GM23338 (cell line): Measurements from ENCODE around the gene UBE2K. TPM values are rescaled to one million over a fixed set of nuclear protein-coding genes. Genes with fewer than 3 reads are reported as not detected.

ENCODE experiments used
- ATAC-seq: fragments of 200-7000 bp; cut with Tn5 transposase; 3 replicates; pipeline ENCODE4 v1.9.1; 2020
- DNase-seq: peaks from one replicate; pipeline ENCODE4 v3.0.0-alpha.2; 2015; ENCODE audit warnings: low spot score
- H2AFZ ChIP-seq: fragments of 200-600 bp; sonication (generic); 2 replicates; pipeline ENCODE4 v1.8.0; 2016; ENCODE audit warnings: antibody characterized with exemption, mild to moderate bottlenecking, moderate library complexity
- H3F3A ChIP-seq: fragments of 200-600 bp; sonication (generic); replicated peaks from 2 replicates; pipeline ENCODE4 v1.8.0; 2017; ENCODE audit warnings: antibody characterized with exemption, mixed run types, low read depth
- H3K27ac ChIP-seq: fragments of 200-600 bp; sonication (generic); 2 replicates; pipeline ENCODE4 v1.6.1; 2016; ENCODE audit warnings: low read depth
- H3K27me3 ChIP-seq: fragments of 200-600 bp; sonication (generic); 2 replicates; pipeline ENCODE4 v1.8.0; 2016; ENCODE audit warnings: mild to moderate bottlenecking, mixed run types, moderate library complexity; ENCODE audit not compliant: insufficient read depth
- H3K36me3 ChIP-seq: fragments of 200-600 bp; sonication (generic); 2 replicates; pipeline ENCODE4 v1.8.0; 2016; ENCODE audit warnings: mild to moderate bottlenecking; ENCODE audit not compliant: insufficient read depth
- H3K4me1 ChIP-seq: fragments of 200-600 bp; sonication (generic); 2 replicates; pipeline ENCODE4 v1.8.0; 2016; ENCODE audit warnings: mild to moderate bottlenecking, moderate library complexity; ENCODE audit not compliant: insufficient read depth
- H3K4me2 ChIP-seq: fragments of 200-600 bp; sonication (generic); 2 replicates; pipeline ENCODE4 v1.7.1; 2017; ENCODE audit warnings: mixed run types
- H3K4me3 ChIP-seq: fragments of 200-600 bp; sonication (generic); 2 replicates; pipeline ENCODE4 v1.6.1; 2016; ENCODE audit warnings: mixed run types
- H3K79me2 ChIP-seq: fragments of 200-600 bp; sonication (generic); replicated peaks from 2 replicates; pipeline ENCODE4 v1.8.0; 2017; ENCODE audit warnings: mild to moderate bottlenecking; ENCODE audit not compliant: insufficient read depth
- H3K9me2 ChIP-seq: fragments of 200-600 bp; sonication (generic); 2 replicates; pipeline ENCODE4 v1.8.0; 2017; ENCODE audit not compliant: insufficient read depth
- H4K20me1 ChIP-seq: fragments of 200-600 bp; sonication (generic); replicated peaks from 2 replicates; pipeline ENCODE4 v1.8.0; 2017; ENCODE audit warnings: mild to moderate bottlenecking; ENCODE audit not compliant: insufficient read depth
- H3K27ac Mint-ChIP-seq: 2 replicates; pipeline ENCODE4 v1.8.0; 2020; ENCODE audit warnings: inconsistent platforms, mild to moderate bottlenecking, moderate library complexity, mixed read lengths
- H3K27me3 Mint-ChIP-seq: 3 replicates; pipeline ENCODE4 v1.8.0; 2022; ENCODE audit warnings: low read depth, mild to moderate bottlenecking, moderate library complexity, mixed read lengths, inconsistent platforms; ENCODE audit not compliant: insufficient read depth, poor library complexity
- H3K36me3 Mint-ChIP-seq: 3 replicates; pipeline ENCODE4 v1.8.0; 2021; ENCODE audit warnings: low read depth, mild to moderate bottlenecking, inconsistent platforms, moderate library complexity, mixed read lengths
- H3K4me1 Mint-ChIP-seq: 3 replicates; pipeline ENCODE4 v1.8.0; 2020; ENCODE audit warnings: mild to moderate bottlenecking, inconsistent platforms, mixed read lengths
- H3K4me3 Mint-ChIP-seq: 3 replicates; pipeline ENCODE4 v1.8.0; 2021; ENCODE audit warnings: moderate library complexity, mild to moderate bottlenecking, inconsistent platforms, mixed read lengths
- H3K9me3 Mint-ChIP-seq: 3 replicates; pipeline ENCODE4 v1.8.0; 2020; ENCODE audit warnings: moderate library complexity, mild to moderate bottlenecking, inconsistent platforms, mixed read lengths
- EZH2 ChIP-seq: fragments of 200-600 bp; sonication (generic); IDR thresholded peaks from one replicate; pipeline ENCODE4 v1.8.0; 2017; ENCODE audit warnings: antibody characterized with exemption, mild to moderate bottlenecking, low read depth; ENCODE audit not compliant: unreplicated experiment
- POLR2AphosphoS5 ChIP-seq: IDR thresholded peaks from 2 replicates; pipeline ENCODE4 v1.6.1; 2016; ENCODE audit warnings: antibody characterized with exemption, low read depth
- ZNF114 ChIP-seq: fragments of 250-450 bp; sonication (Bioruptor Pico); IDR thresholded peaks from 2 replicates; pipeline ENCODE4 v1.5.0; 2020; ENCODE audit warnings: mild to moderate bottlenecking, moderate library complexity
- ZNF331 ChIP-seq: fragments of 250-450 bp; sonication (Bioruptor Pico); IDR thresholded peaks from 2 replicates; pipeline ENCODE4 v1.5.0; 2020; ENCODE audit warnings: low read depth, mild to moderate bottlenecking, moderate library complexity
- polyA plus RNA-seq: library from polyadenylated mRNA; unstranded; fragments of >200 nt; fragmentation: Nextera tagmentation; extraction: Ambion mirVana; gene quantifications from 2 replicates; pipeline ENCODE4 v1.2.1, GENCODE V29; 2016
- total RNA-seq: library from RNA; depleted of rRNA; stranded (reverse); fragments of >200 nt; shearing (Covaris generic); gene quantifications from 2 replicates; pipeline ENCODE4 v1.2.3, GENCODE V29; 2014
- TF ChIP-seq, protein P1 (sequence below): IDR thresholded peaks from one replicate; pipeline ENCODE4 v1.6.1; 2018; ENCODE audit warnings: antibody characterized with exemption; ENCODE audit not compliant: unreplicated experiment
- TF ChIP-seq, protein P2 (sequence below), 2 experiments: fragments of 200-600 bp in 1 of 2; sonication (generic) in 1 of 2; conservative IDR thresholded peaks; 2 replicates each; pipeline versions ENCODE4 v1.5.1 to v1.6.1; 2016 to 2017; ENCODE audit warnings: antibody characterized with exemption in 2 of 2, low read depth in 2 of 2, mild to moderate bottlenecking in 2 of 2, moderate library complexity in 1 of 2
- TF ChIP-seq, protein P3 (sequence below): fragments of 250-450 bp; sonication (Bioruptor Pico); IDR thresholded peaks from 2 replicates; pipeline ENCODE4 v1.5.0; 2020; ENCODE audit warnings: mild to moderate bottlenecking, moderate library complexity

The UBE2K gene
- total and polyA plus RNA-seq, 2 experiments from 2014 or later = 97.7 to 207 TPM

DNA sequence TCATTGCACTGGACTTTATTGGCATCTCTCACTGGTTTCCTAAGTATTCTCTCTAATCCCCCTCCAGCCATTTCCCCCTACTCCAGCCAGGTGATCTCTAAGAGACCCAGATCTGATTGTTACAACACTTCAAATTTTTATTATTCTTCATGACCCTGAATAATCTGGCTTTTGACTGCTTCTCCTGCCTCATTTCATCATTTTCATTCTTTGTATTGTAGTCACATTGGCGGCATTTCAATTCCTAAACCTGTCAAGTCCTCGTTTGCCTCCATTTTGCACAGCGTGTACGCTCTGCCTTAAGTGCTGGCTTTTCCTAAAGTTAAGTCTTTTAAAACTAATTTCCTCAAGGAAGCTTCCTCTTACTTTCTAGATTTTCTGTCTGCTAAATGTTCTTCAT, 31.6 kb downstream of the UBE2K start:
- Mint-ChIP-seq H3K27ac (peak overlapping the region; percentile 28), H3K27me3 (peaks cover 8% of the 10 kb centered on the region), H3K4me3 (no peak overlapping the region), H3K36me3 (peaks cover 25% of the 10 kb centered on the region; the same call in 2 of the 3 replicates), H3K9me3 (no peaks in the 10 kb centered on the region; the same call in 2 of the 3 replicates), H3K4me1 (peaks cover 18% of the 10 kb centered on the region)
- Histone ChIP-seq H3K36me3 (no peaks in the 10 kb centered on the region), H3K27me3 (no peaks in the 10 kb centered on the region), H3K27ac (peak overlapping the region; percentile 39; the same call in 1 of the 2 replicates), H3F3A (peaks cover 13% of the 10 kb centered on the region; the same call in 1 of the 2 replicates), H3K4me3 (no peak overlapping the region), H3K4me1 (peaks cover 5% of the 10 kb centered on the region), H3K4me2 (no peak overlapping the region), H2AFZ (no peak overlapping the region), H3K79me2 (peaks cover 100% of the 10 kb centered on the region), H3K9me2 (no peaks in the 10 kb centered on the region), H4K20me1 (peaks cover 84% of the 10 kb centered on the region)
- DNase-seq (no peak), ATAC-seq (no peak)
- TF ChIP-seq, protein P1, sequence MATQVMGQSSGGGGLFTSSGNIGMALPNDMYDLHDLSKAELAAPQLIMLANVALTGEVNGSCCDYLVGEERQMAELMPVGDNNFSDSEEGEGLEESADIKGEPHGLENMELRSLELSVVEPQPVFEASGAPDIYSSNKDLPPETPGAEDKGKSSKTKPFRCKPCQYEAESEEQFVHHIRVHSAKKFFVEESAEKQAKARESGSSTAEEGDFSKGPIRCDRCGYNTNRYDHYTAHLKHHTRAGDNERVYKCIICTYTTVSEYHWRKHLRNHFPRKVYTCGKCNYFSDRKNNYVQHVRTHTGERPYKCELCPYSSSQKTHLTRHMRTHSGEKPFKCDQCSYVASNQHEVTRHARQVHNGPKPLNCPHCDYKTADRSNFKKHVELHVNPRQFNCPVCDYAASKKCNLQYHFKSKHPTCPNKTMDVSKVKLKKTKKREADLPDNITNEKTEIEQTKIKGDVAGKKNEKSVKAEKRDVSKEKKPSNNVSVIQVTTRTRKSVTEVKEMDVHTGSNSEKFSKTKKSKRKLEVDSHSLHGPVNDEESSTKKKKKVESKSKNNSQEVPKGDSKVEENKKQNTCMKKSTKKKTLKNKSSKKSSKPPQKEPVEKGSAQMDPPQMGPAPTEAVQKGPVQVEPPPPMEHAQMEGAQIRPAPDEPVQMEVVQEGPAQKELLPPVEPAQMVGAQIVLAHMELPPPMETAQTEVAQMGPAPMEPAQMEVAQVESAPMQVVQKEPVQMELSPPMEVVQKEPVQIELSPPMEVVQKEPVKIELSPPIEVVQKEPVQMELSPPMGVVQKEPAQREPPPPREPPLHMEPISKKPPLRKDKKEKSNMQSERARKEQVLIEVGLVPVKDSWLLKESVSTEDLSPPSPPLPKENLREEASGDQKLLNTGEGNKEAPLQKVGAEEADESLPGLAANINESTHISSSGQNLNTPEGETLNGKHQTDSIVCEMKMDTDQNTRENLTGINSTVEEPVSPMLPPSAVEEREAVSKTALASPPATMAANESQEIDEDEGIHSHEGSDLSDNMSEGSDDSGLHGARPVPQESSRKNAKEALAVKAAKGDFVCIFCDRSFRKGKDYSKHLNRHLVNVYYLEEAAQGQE = no peak
- TF ChIP-seq, protein P2, sequence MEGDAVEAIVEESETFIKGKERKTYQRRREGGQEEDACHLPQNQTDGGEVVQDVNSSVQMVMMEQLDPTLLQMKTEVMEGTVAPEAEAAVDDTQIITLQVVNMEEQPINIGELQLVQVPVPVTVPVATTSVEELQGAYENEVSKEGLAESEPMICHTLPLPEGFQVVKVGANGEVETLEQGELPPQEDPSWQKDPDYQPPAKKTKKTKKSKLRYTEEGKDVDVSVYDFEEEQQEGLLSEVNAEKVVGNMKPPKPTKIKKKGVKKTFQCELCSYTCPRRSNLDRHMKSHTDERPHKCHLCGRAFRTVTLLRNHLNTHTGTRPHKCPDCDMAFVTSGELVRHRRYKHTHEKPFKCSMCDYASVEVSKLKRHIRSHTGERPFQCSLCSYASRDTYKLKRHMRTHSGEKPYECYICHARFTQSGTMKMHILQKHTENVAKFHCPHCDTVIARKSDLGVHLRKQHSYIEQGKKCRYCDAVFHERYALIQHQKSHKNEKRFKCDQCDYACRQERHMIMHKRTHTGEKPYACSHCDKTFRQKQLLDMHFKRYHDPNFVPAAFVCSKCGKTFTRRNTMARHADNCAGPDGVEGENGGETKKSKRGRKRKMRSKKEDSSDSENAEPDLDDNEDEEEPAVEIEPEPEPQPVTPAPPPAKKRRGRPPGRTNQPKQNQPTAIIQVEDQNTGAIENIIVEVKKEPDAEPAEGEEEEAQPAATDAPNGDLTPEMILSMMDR (conservative IDR thresholded peaks at IDR 0.05; ENCODE audit: low read depth in 2 of 2) = no peak
- no peak for TF ChIP-seq EZH2
- no peak for TF ChIP-seq ZNF331
- no peak for TF ChIP-seq ZNF114 (CRISPR knock-in tag)
- TF ChIP-seq, protein P3, sequence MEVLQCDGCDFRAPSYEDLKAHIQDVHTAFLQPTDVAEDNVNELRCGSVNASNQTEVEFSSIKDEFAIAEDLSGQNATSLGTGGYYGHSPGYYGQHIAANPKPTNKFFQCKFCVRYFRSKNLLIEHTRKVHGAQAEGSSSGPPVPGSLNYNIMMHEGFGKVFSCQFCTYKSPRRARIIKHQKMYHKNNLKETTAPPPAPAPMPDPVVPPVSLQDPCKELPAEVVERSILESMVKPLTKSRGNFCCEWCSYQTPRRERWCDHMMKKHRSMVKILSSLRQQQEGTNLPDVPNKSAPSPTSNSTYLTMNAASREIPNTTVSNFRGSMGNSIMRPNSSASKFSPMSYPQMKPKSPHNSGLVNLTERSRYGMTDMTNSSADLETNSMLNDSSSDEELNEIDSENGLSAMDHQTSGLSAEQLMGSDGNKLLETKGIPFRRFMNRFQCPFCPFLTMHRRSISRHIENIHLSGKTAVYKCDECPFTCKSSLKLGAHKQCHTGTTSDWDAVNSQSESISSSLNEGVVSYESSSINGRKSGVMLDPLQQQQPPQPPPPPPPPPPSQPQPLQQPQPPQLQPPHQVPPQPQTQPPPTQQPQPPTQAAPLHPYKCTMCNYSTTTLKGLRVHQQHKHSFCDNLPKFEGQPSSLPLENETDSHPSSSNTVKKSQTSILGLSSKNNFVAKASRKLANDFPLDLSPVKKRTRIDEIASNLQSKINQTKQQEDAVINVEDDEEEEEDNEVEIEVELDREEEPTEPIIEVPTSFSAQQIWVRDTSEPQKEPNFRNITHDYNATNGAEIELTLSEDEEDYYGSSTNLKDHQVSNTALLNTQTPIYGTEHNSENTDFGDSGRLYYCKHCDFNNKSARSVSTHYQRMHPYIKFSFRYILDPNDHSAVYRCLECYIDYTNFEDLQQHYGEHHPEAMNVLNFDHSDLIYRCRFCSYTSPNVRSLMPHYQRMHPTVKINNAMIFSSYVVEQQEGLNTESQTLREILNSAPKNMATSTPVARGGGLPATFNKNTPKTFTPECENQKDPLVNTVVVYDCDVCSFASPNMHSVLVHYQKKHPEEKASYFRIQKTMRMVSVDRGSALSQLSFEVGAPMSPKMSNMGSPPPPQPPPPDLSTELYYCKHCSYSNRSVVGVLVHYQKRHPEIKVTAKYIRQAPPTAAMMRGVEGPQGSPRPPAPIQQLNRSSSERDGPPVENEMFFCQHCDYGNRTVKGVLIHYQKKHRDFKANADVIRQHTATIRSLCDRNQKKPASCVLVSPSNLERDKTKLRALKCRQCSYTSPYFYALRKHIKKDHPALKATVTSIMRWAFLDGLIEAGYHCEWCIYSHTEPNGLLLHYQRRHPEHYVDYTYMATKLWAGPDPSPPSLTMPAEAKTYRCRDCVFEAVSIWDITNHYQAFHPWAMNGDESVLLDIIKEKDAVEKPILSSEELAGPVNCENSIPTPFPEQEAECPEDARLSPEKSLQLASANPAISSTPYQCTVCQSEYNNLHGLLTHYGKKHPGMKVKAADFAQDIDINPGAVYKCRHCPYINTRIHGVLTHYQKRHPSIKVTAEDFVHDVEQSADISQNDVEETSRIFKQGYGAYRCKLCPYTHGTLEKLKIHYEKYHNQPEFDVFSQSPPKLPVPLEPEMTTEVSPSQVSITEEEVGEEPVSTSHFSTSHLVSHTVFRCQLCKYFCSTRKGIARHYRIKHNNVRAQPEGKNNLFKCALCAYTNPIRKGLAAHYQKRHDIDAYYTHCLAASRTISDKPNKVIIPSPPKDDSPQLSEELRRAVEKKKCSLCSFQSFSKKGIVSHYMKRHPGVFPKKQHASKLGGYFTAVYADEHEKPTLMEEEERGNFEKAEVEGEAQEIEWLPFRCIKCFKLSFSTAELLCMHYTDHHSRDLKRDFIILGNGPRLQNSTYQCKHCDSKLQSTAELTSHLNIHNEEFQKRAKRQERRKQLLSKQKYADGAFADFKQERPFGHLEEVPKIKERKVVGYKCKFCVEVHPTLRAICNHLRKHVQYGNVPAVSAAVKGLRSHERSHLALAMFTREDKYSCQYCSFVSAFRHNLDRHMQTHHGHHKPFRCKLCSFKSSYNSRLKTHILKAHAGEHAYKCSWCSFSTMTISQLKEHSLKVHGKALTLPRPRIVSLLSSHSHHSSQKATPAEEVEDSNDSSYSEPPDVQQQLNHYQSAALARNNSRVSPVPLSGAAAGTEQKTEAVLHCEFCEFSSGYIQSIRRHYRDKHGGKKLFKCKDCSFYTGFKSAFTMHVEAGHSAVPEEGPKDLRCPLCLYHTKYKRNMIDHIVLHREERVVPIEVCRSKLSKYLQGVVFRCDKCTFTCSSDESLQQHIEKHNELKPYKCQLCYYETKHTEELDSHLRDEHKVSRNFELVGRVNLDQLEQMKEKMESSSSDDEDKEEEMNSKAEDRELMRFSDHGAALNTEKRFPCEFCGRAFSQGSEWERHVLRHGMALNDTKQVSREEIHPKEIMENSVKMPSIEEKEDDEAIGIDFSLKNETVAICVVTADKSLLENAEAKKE (CRISPR knock-in tag) = no peak
- no peak for TF ChIP-seq POLR2AphosphoS5
